Gastrocnemius medialis (tissue), 4 donors: ENCODE measurements around the gene LBH.

Source experiments
- CTCF ChIP-seq, 5 experiments: fragments of 450-650 bp in 3 of 5; fragments of 200-600 bp in 2 of 5; sonication (generic) in 2 of 5; IDR thresholded peaks in 4 of 5; conservative IDR thresholded peaks in 1 of 5; 1 replicate in 4 of 5; 2 replicates in 1 of 5; pipeline ENCODE4 v1.5.1; 2016 to 2019; ENCODE audit warnings: antibody characterized with exemption in 5 of 5, mild to moderate bottlenecking in 3 of 5, moderate library complexity in 3 of 5
- POLR2A ChIP-seq, 2 donors: fragments of 450-650 bp; IDR thresholded peaks; one replicate each; pipeline ENCODE4 v1.6.1; 2017; ENCODE audit warnings: antibody characterized with exemption in 2 of 2, mild to moderate bottlenecking in 2 of 2, moderate library complexity in 2 of 2

- TF ChIP-seq CTCF (IDR thresholded peaks at IDR 0.05 in 4 of 5, conservative IDR thresholded peaks at IDR 0.05 in 1 of 5) (no peak), POLR2A (IDR thresholded peaks at IDR 0.05) (no peak)
Measured at GRCh38 chr2:30302566-30302965, 71.2 kb downstream of the LBH start.
